HAP-1 (cell line): ENCODE measurements around the gene RHBDF1.

Source experiments
- DNase-seq, 2 experiments: peaks; one replicate each; pipeline ENCODE4 v3.0.0-alpha.2; 2016 to 2020; ENCODE audit warnings: low spot score in 2 of 2
- H3K27me3 ChIP-seq: fragments of 250-450 bp; sonication (Bioruptor Pico); 2 replicates; pipeline ENCODE4 v1.5.1; 2020; ENCODE audit warnings: low read depth, mild to moderate bottlenecking, moderate library complexity
- H3K36me3 ChIP-seq: fragments of 250-450 bp; sonication (Bioruptor Pico); replicated peaks from 2 replicates; pipeline ENCODE4 v1.5.1; 2020; ENCODE audit warnings: mild to moderate bottlenecking
- H3K4me1 ChIP-seq: fragments of 250-450 bp; sonication (Bioruptor Pico); 2 replicates; pipeline ENCODE4 v1.5.1; 2020; ENCODE audit warnings: mild to moderate bottlenecking
- H3K4me3 ChIP-seq: fragments of 250-450 bp; sonication (Bioruptor Pico); 2 replicates; pipeline ENCODE4 v1.5.1; 2020; ENCODE audit warnings: mild to moderate bottlenecking, moderate library complexity
- H3K9me3 ChIP-seq: fragments of 250-450 bp; sonication (Bioruptor Pico); 2 replicates; pipeline ENCODE4 v1.5.1; 2020; ENCODE audit warnings: mild to moderate bottlenecking, moderate library complexity
- in situ Hi-C: fragments of 300-500 bp; cut with MboI; formaldehyde crosslinking; loops from 3 replicates; pipeline ENCODE4 v1.14.3; 2020; ENCODE audit warnings: low sequenced_read_pairs, inconsistent platforms, mixed read lengths

RHBDF1 gene

DNA sequence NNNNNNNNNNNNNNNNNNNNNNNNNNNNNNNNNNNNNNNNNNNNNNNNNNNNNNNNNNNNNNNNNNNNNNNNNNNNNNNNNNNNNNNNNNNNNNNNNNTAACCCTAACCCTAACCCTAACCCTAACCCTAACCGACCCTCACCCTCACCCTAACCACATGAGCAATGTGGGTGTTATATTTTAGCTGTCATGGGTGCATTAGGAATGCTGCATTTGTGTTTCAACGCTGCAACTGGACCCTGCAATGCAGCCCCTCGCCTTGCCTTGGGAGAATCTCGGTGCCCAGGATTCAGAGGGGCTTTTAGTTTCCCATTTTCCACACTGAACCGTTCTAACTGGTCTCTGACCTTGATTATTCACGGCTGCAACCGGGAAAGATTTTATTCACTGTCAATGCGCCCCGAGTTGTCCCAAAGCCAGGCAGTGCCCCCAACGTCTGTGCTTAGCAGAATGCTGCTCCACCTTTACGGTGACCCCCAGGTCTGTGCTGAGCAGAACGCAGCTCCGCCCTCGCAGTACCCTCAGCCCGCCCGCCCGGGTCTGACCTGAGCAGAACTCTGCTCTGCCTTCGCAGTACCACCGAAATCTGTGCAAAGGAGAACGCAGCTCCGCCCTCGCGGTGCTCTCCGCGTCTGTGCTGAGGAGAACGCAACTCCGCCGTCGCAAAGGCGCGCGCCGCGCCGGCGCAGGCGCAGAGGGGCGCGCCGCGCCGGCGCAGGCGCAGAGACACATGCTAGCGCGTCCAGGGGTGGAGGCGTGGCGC lies 62.3 kb downstream of the RHBDF1 start:
- H3K4me3 ChIP-seq, result no peak overlapping the region
- H3K4me1 ChIP-seq, result no peaks in the 10 kb centered on the region
- peak in 1 of 2 experiments; percentile 30 for DNase-seq
- H3K9me3 ChIP-seq, result no peaks in the 10 kb centered on the region
- H3K36me3 ChIP-seq, result no peaks in the 10 kb centered on the region
- no peaks in the 10 kb centered on the region for H3K27me3 ChIP-seq
- in situ Hi-C loops, result no loop called here
